Fibroblast of skin of scalp (primary cell): Measurements from ENCODE around the gene TAF4.
"Not testable (repeated sequence)": the region's sequence is repeated elsewhere in the genome, so short reads cannot be mapped to it uniquely, and the experiment has no call there.

ENCODE experiments used
- DNase-seq: peaks from one replicate; pipeline ENCODE4 v3.0.0-alpha.2; 2013

TAF4 gene

DNA sequence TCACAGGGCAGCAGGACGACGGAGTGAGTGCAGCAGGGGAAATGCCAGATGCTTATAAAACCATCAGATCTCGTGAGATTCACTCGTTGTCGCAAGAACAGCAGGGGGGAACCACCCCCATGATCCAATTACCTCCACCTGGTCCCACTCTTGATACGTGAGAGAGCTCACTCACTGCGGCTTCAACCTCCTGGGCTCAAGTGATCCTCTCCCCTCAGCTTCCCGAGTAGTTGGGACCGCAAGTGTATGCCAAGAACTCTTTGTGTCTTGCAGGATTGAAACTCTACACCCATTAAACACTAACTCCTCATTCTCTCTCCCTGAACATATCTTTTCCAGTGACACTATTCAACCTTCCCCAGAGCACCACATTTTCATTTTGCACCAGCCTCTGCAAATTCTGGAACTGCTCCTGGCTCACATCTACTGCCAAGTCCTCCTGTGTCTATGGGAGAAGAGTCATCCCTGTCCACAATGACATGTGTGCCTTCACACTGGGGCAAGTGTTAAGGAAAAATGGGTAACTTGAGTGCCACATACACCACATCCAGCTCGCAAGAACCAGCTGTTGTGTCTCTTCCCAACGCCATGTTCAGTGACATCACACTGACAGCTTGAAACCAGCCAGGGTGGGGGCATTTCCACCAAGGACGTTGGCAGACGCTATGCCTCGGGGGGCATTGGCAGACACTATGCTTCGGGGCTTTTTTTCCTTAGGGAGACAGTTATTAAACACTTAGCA is 14.7 kb upstream of the TAF4 start:
- DNase-seq = no peak

DNA sequence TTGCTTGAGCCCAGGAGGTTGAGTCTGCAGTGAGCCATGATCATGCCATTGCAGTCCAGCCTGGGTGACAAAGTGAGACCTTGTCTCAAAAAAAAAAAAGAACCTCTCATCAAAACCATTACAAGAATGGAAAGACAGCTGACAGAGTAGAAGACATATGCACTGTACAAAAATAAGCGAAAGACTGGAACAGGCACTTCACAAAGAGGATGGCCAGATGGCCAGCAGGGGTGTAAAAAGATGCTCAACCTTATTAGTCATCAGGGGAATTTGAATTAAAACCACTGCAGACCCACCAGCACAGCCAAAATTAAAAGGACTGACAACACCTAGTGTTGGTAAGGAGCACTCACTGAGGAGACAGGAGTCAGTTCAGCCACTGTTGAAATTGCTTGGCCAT is 13.5 kb upstream of the TAF4 start:
- no peak for DNase-seq

GRCh38 chr20:62073323-62073722 is 7.6 kb upstream of the TAF4 start:
- DNase-seq = no peak

GRCh38 chr20:62071669-62072430 is 6.2 kb upstream of the TAF4 start:
- DNase-seq = not testable (repeated sequence)

DNA sequence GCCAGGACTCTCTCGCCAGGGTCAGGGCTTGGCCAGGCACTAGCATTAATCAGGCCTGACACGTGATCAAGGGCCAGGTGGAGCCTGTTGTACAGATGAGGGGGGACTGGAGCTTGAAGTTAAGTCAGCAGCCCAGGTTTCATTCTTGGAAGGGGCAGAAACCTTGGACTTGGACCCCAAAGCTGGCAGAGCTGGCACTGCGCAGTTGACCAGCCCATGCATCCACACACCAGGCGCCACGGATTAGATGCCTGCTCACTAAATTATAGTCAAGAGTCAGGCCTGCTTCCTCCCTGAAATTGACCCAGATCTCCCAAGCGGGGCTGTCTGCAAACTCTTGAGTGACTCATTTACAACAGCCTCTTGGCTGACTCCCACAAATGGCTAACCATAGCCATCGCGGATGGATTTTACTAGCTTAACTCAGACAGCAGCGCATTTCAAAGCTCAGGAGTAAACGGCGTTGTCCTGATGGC is 4.1 kb upstream of the TAF4 start:
- DNase-seq = peak; percentile 14

GRCh38 chr20:62068997-62069396 is 3.3 kb upstream of the TAF4 start:
- DNase-seq = no peak

DNA sequence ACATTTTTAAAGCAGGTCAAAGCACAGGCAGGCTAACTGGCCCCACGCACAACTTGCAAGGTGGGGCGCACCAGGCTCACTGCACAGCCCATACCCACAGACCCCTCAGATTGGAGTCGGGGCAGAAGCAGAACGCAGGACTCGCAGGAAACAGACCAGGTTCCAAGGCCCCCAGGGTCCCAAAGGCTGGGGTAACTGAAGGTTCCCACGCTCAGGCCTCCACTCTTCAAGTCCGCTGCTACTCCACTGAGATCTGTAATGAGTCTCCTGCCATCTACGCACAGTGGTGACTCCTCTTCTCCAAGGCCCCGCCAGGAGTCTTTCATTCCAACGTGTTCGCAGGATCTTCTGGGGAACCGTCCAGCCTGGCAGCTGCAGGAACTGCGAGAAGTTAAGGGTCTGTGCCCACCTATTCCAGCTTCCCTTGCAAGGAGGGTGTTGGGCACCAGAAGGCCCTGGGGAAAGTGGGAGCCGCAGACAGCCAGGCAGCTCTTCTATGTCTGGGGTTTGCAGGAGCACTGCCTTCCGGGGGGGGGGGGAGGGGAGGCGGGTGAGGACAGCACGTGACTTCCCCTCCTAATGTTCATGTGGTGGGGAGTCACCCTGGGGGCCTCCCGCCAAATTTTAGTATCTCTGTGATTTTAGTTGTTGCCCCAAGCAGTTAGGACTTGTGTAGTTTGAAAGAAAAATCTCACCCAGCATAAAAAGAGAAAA is 2.0 kb upstream of the TAF4 start:
- no peak for DNase-seq

DNA sequence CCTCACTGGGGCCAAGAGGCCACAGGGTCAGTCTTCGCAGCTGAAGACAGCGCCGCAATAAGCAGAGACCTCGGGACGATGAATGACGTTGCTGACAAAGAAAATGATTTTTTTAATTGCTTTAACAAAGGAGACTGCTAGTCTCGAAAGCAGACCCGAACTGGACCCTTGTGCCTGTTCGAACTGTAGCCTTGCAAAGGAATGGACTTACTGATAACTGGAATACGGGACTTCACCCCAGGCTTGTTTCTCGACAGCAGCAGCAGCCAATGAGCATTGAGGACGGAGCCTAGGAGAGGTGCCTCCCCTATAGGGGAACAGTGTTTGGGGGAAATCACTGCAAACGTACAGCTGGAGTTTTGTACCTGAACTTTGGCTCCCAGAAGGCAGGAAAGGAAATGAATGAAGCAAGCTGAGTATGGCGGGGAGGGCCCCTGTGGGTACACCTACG is 1.3 kb upstream of the TAF4 start:
- DNase-seq = peak; percentile 15

DNA sequence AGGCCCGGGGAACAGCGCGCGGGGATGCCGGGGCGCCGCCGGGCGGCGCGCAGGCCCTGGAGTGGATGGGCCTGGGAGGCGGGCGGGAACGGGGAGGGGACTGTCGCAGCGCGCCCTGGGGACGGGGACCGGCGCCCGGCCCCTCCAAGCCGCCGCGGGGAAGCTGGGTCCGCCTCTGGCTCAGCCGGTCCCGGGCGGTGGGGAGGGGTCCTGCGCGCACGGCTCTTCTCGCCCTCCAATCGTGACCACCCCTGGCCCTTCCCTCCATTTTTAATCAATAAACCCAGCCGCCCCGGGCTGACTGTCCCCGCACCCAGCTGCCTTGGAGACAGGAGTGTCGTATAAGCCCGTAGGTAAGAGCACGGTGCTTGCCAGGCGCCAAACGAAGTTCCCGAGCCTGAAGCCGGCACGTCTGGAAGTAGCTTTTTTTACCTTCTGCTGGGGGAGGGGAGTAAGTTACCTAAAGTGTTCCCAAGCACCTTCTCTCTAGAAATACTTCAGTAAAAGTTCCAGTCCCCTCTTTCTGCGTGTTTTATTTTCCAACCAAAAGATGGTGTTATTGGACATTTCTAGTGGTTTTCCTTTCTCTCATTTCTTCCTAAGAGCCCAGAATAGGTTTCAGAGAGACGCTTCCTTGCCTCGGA is 780 bp upstream of the TAF4 start:
- DNase-seq = peak; percentile 30

- no peak for DNase-seq
Observed at GRCh38 chr20:62064770-62065673, 659 bp downstream of the TAF4 start.

DNA sequence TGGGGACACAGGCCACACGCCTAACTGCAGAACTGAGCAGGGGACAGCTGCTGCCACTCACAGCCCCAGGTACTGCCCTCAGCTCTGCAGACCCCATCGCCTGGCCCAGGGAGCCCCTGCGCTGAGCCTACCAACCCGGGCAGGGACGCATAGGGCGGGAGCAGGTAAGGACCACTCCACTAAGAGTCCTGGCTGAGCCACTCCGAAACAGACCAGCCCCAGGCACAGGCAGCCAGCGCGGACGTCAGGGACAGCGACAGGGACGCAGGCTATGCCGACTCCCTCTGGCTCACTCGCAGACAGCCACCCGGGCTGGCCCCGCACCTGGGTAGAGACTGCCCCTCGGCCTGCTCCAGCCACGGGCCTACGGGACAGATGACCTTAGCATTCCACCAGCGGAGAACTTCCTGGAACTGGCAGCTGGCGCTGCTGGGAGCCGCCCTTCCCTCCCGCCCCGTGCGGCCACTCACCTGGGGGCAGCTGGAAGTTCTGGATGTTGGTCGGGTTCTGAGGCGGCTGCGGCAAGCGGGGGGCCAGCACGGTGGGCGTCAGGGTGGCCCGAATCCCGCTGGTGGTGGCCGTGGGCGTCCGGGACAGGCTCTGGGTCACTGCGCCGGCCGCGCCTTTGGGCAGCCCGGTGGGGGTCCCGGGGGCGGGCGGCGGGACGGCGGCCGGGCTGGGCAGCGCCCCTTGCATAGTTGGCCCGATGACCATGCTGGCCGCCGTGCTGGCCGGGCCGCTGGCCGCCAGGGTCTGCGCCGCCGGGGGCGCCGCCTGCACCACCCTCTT is 1.5 kb downstream of the TAF4 start:
- DNase-seq = no peak

DNA sequence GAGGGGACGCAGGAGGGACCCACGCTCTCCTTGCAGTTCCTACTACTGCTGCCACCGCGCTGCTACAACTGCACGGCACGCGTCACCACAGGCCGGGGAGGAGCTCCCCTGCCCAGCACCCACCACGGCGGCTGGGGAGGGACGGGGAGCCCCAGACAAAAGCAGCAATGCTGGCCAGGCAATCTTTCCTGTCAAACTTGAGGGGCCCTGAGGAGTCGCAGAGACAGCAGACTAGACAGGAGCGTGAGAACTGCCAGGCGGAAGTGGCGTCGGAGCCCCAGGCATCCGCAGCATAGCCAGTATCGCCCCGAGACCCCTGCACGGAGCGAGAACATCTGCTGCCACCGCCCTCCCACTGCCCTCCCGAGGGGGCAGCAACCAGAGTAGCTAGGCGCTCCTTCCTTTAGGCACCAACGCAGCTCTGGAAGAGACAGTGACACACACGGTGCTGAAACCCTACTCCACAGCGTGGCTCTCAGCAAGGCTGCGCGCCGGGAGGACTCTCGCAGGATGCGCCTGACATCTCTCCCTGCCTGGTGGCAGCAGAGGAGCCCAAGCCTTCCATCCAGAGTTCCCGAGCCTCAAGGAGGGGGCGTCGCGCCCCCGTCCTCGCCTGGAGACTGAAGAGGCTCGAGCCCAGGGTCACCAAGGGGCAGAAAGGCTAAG is 2.2 kb downstream of the TAF4 start:
- DNase-seq = peak; percentile 37

GRCh38 chr20:62062661-62063314 is 2.9 kb downstream of the TAF4 start:
- no peak for DNase-seq

DNA sequence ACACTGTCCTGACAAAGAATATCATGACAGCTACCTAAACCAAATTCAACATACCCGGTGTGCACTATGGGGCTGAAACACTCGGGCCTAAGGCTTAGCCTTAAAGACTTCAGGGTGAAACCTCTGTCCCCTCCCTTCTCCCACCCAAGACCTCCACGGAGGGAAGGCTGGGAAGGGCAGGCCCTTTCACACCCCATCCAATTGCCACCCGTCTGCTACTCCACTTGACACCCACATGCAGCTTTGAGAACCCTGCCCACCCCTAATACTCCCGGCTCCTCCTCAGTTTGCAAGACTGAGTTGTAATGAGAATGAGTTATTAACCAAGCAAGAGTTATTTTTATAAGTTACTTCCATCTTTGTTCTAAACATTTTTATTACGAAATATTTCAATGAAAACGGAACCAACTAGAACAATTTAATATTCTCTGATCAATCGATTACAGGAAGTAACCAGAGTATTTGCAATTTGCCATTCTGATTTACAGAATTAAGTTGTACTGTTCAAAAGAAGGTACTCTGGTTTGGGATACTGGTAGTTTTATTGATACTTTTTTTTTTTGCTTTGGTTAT is 3.7 kb downstream of the TAF4 start:
- DNase-seq = no peak

- DNase-seq = no peak
Observed at GRCh38 chr20:62060631-62061541, 4.8 kb downstream of the TAF4 start.

GRCh38 chr20:62059920-62060630 is 5.6 kb downstream of the TAF4 start:
- no peak for DNase-seq

GRCh38 chr20:62059401-62059800 is 6.3 kb downstream of the TAF4 start:
- DNase-seq = no peak

GRCh38 chr20:62058941-62059340 is 6.7 kb downstream of the TAF4 start:
- no peak for DNase-seq
